ENCODE measurements around the gene VGLL4. TPM values are rescaled to one million over a fixed set of nuclear protein-coding genes. Genes with fewer than 3 reads are reported as not detected.
"Not testable (repeated sequence)": the region's sequence is repeated elsewhere in the genome, so short reads cannot be mapped to it uniquely, and the experiment has no call there.

VGLL4 gene
- 45.5 TPM for total RNA-seq
- long read RNA-seq, transcript VGLL4-201 (6 exons, 3,725 nt), result major isoform, 10 of 77 reads
- long read RNA-seq, partial matches to known transcripts, result 14 of 77 reads
- long read RNA-seq, other reads (novel, unspliced or antisense), result 51 of 77 reads

- H3K27ac ChIP-seq, result peak within 1 kb of the TSS; percentile 87
- ATAC-seq (peak; percentile 94), DNase-seq (peak; percentile 91)
- TF ChIP-seq CTCF (IDR thresholded peaks at IDR 0.05), result peak; percentile 22
- no peaks in the 10 kb centered on the region for H3K27me3 ChIP-seq (ENCODE audit: low read depth)
- H3K4me1 ChIP-seq, result peaks cover 39% of the 10 kb centered on the region
- intact Hi-C loops (cut with DNase I), result loop anchor here (5.0 kb wide), 1 partner anchor 266 kb away; no protein-coding TSS in a partner anchor
- H3K9me3 ChIP-seq, result no peaks in the 10 kb centered on the region
- H3K4me3 ChIP-seq, result peak within 1 kb of the TSS; percentile 69
- no peaks in the 10 kb centered on the region for H3K36me3 ChIP-seq
These were observed at the start of gene VGLL4 for GRCh38 chr3:11643605-11644087. Gene VGLL4, minus strand, starts transcription at chr3:11643915. Its CDS starts 397 bp downstream, at chr3:11643518.

- H3K4me3 ChIP-seq, result no peak overlapping the region
- ATAC-seq (no peak), DNase-seq (no peak)
- H3K27ac ChIP-seq, result no peak overlapping the region
- intact Hi-C loops (cut with DNase I), result no loop called here
- no peaks in the 10 kb centered on the region for H3K27me3 ChIP-seq (ENCODE audit: low read depth)
- H3K4me1 ChIP-seq, result peaks cover 11% of the 10 kb centered on the region
- peaks cover 7% of the 10 kb centered on the region for H3K36me3 ChIP-seq
- no peak for TF ChIP-seq CTCF (IDR thresholded peaks at IDR 0.05)
- H3K9me3 ChIP-seq, result no peaks in the 10 kb centered on the region
These were observed 48.8 kb upstream of the VGLL4 start for GRCh38 chr3:11692532-11692813.

- Histone ChIP-seq H3K27ac (no peak overlapping the region), H3K36me3 (peaks cover 7% of the 10 kb centered on the region), H3K4me1 (peaks cover 11% of the 10 kb centered on the region), H3K9me3 (no peaks in the 10 kb centered on the region), H3K4me3 (no peak overlapping the region), H3K27me3 (ENCODE audit: low read depth) (no peaks in the 10 kb centered on the region)
- DNase-seq (no peak), ATAC-seq (no peak)
- no peak for TF ChIP-seq CTCF (IDR thresholded peaks at IDR 0.05)
- intact Hi-C loops (cut with DNase I), result no loop called here
These were observed 48.2 kb upstream of the VGLL4 start for GRCh38 chr3:11691767-11692531.

- DNase-seq (no peak), ATAC-seq (peak in 1 of 2 donors; percentile 36)
- H3K9me3 ChIP-seq, result no peaks in the 10 kb centered on the region
- no peak overlapping the region for H3K27ac ChIP-seq
- no peak for TF ChIP-seq CTCF (IDR thresholded peaks at IDR 0.05)
- H3K27me3 ChIP-seq (ENCODE audit: low read depth), result no peaks in the 10 kb centered on the region
- no peak overlapping the region for H3K4me3 ChIP-seq
- peaks cover 7% of the 10 kb centered on the region for H3K36me3 ChIP-seq
- H3K4me1 ChIP-seq, result peaks cover 11% of the 10 kb centered on the region
- intact Hi-C loops (cut with DNase I), result no loop called here
These were observed 47.4 kb upstream of the VGLL4 start for GRCh38 chr3:11690863-11691766.

GRCh38 chr3:11689749-11690148 lies 46.0 kb upstream of the VGLL4 start:
- H3K36me3 ChIP-seq, result peaks cover 7% of the 10 kb centered on the region
- H3K27me3 ChIP-seq (ENCODE audit: low read depth), result no peaks in the 10 kb centered on the region
- H3K27ac ChIP-seq, result no peak overlapping the region
- peaks cover 11% of the 10 kb centered on the region for H3K4me1 ChIP-seq
- intact Hi-C loops (cut with DNase I), result no loop called here
- no peak for DNase-seq
- H3K9me3 ChIP-seq, result no peaks in the 10 kb centered on the region
- no peak overlapping the region for H3K4me3 ChIP-seq
- TF ChIP-seq CTCF (IDR thresholded peaks at IDR 0.05), result no peak
- no peak for ATAC-seq

- DNase-seq; H3K27me3 ChIP-seq (ENCODE audit: low read depth); H3K4me1 ChIP-seq; H3K27ac ChIP-seq; H3K4me3 ChIP-seq; ATAC-seq; intact Hi-C loops (cut with DNase I); H3K36me3 ChIP-seq; H3K9me3 ChIP-seq: not testable (repeated sequence)
These were observed 41.3 kb upstream of the VGLL4 start for GRCh38 chr3:11684980-11685379.
